H9 (cell line): Measurements from ENCODE around the gene CGAS. TPM values are rescaled to one million over a fixed set of nuclear protein-coding genes. Genes with fewer than 3 reads are reported as not detected.
"Not testable (repeated sequence)": the region's sequence is repeated elsewhere in the genome, so short reads cannot be mapped to it uniquely, and the experiment has no call there.

Source experiments
- DNase-seq: peaks from one replicate; pipeline ENCODE4 v3.0.0-alpha.2; 2017
- H2AFZ ChIP-seq: one replicate; pipeline ENCODE4 v1.6.1; 2013; ENCODE audit warnings: mild to moderate bottlenecking, low read length, control low read depth, moderate library complexity
- H2AK5ac ChIP-seq: 2 replicates; pipeline ENCODE4 v1.6.1; 2013; ENCODE audit warnings: low read length, control low read depth, mixed read lengths; ENCODE audit not compliant: insufficient read length
- H2BK120ac ChIP-seq: one replicate; pipeline ENCODE4 v1.6.1; 2013; ENCODE audit warnings: low read depth, mild to moderate bottlenecking, low read length, control low read depth, inconsistent platforms; ENCODE audit not compliant: poor library complexity, severe bottlenecking
- H2BK12ac ChIP-seq: 2 replicates; pipeline ENCODE4 v1.6.1; 2013; ENCODE audit warnings: low read length, control low read depth, mixed read lengths, low read depth; ENCODE audit not compliant: insufficient read length
- H2BK15ac ChIP-seq: 2 replicates; pipeline ENCODE4 v1.6.1; 2013; ENCODE audit warnings: low read depth, low read length, control low read depth
- H2BK20ac ChIP-seq: one replicate; pipeline ENCODE4 v1.6.1; 2013; ENCODE audit warnings: low read depth, mild to moderate bottlenecking, low read length, control low read depth, inconsistent platforms; ENCODE audit not compliant: poor library complexity, severe bottlenecking
- H2BK5ac ChIP-seq: 2 replicates; pipeline ENCODE4 v1.6.1; 2013; ENCODE audit warnings: low read length, control low read depth, mixed read lengths; ENCODE audit not compliant: insufficient read length
- H3K14ac ChIP-seq: 2 replicates; pipeline ENCODE4 v1.6.1; 2013; ENCODE audit warnings: low read length, control low read depth; ENCODE audit not compliant: insufficient read depth
- H3K18ac ChIP-seq: 2 replicates; pipeline ENCODE4 v1.6.1; 2013; ENCODE audit warnings: low read depth, mild to moderate bottlenecking, mixed read lengths, low read length, control low read depth; ENCODE audit not compliant: insufficient read length
- H3K23ac ChIP-seq: 2 replicates; pipeline ENCODE4 v1.6.1; 2013; ENCODE audit warnings: low read length, control low read depth, mixed read lengths, low read depth; ENCODE audit not compliant: insufficient read length
- H3K23me2 ChIP-seq: 2 replicates; pipeline ENCODE4 v1.6.1; 2013; ENCODE audit warnings: low read depth, mild to moderate bottlenecking, mixed read lengths, low read length, control low read depth; ENCODE audit not compliant: insufficient read length, poor library complexity, severe bottlenecking
- H3K27ac ChIP-seq: 2 replicates; pipeline ENCODE4 v1.5.1; 2013; ENCODE audit warnings: low read length, control low read depth, mixed read lengths, low read depth; ENCODE audit not compliant: insufficient read length
- H3K27me3 ChIP-seq: 2 replicates; pipeline ENCODE4 v1.6.1; 2013; ENCODE audit warnings: low read length, control low read depth, inconsistent platforms; ENCODE audit not compliant: insufficient read depth
- H3K4ac ChIP-seq: 2 replicates; pipeline ENCODE4 v1.6.1; 2013; ENCODE audit warnings: low read depth, mild to moderate bottlenecking, control low read depth, inconsistent platforms, low read length, moderate library complexity
- H3K4me1 ChIP-seq: 2 replicates; pipeline ENCODE4 v1.6.1; 2013; ENCODE audit warnings: low read length, control low read depth, inconsistent platforms; ENCODE audit not compliant: insufficient read depth
- H3K4me2 ChIP-seq: 2 replicates; pipeline ENCODE4 v1.6.1; 2013; ENCODE audit warnings: low read length, control low read depth, mixed read lengths; ENCODE audit not compliant: insufficient read length, insufficient read depth
- H3K56ac ChIP-seq: 2 replicates; pipeline ENCODE4 v1.6.1; 2013; ENCODE audit warnings: low read depth, mild to moderate bottlenecking, mixed read lengths, low read length, control low read depth; ENCODE audit not compliant: insufficient read length
- H3K79me1 ChIP-seq: 2 replicates; pipeline ENCODE4 v1.6.1; 2013; ENCODE audit warnings: low read depth, mild to moderate bottlenecking, moderate library complexity, low read length, control low read depth, inconsistent platforms; ENCODE audit not compliant: insufficient read depth, poor library complexity, severe bottlenecking
- H3K79me2 ChIP-seq: 2 replicates; pipeline ENCODE4 v1.6.1; 2013; ENCODE audit warnings: low read length, control low read depth, inconsistent platforms; ENCODE audit not compliant: insufficient read depth
- H3K9ac ChIP-seq: 2 replicates; pipeline ENCODE4 v1.6.1; 2013; ENCODE audit warnings: low read length, control low read depth, mixed read lengths; ENCODE audit not compliant: insufficient read length; ENCODE audit errors: extremely low read depth
- H3K9me3 ChIP-seq: one replicate; pipeline ENCODE4 v1.6.1; 2013; ENCODE audit warnings: low read depth, low read length, inconsistent platforms; ENCODE audit not compliant: control insufficient read depth
- H3T11ph ChIP-seq: one replicate; pipeline ENCODE4 v1.6.1; 2013; ENCODE audit warnings: mild to moderate bottlenecking, low read length, control low read depth, inconsistent platforms
- H4K20me1 ChIP-seq: one replicate; pipeline ENCODE4 v1.6.1; 2013; ENCODE audit not compliant: control insufficient read depth, insufficient read length, insufficient read depth
- H4K5ac ChIP-seq: 2 replicates; pipeline ENCODE4 v1.6.1; 2013; ENCODE audit warnings: low read depth, mild to moderate bottlenecking, mixed read lengths, low read length, control low read depth; ENCODE audit not compliant: insufficient read length
- H4K8ac ChIP-seq: replicated peaks from 2 replicates; pipeline ENCODE4 v1.6.1; 2013; ENCODE audit warnings: low read length, control low read depth, mixed read lengths, low read depth; ENCODE audit not compliant: insufficient read length
- H4K91ac ChIP-seq: 2 replicates; pipeline ENCODE4 v1.6.1; 2013; ENCODE audit warnings: low read depth, mild to moderate bottlenecking, moderate library complexity, mixed read lengths, low read length, control low read depth; ENCODE audit not compliant: insufficient read length
- H3K27ac Mint-ChIP-seq, 3 experiments: 2 replicates in 2 of 3; 3 replicates in 1 of 3; pipeline ENCODE4 v1.8.0; 2020 to 2021; ENCODE audit warnings: mixed read lengths in 3 of 3, mild to moderate bottlenecking in 1 of 3, moderate library complexity in 1 of 3
- H3K27me3 Mint-ChIP-seq: 2 replicates; pipeline ENCODE4 v1.8.0; 2021; ENCODE audit warnings: low read depth, mild to moderate bottlenecking, moderate library complexity, mixed read lengths
- H3K36me3 Mint-ChIP-seq, 3 experiments: 2 replicates in 2 of 3; 3 replicates in 1 of 3; pipeline ENCODE4 v1.8.0; 2020 to 2021; ENCODE audit warnings: low read depth in 3 of 3, mixed read lengths in 3 of 3; ENCODE audit not compliant: insufficient read depth in 1 of 3
- H3K4me1 Mint-ChIP-seq, 2 experiments: 2 replicates each; pipeline ENCODE4 v1.8.0; 2020; ENCODE audit warnings: mixed read lengths in 2 of 2
- H3K4me3 Mint-ChIP-seq, 2 experiments: 2 replicates in 1 of 2; 3 replicates in 1 of 2; pipeline ENCODE4 v1.8.0; 2020 to 2021; ENCODE audit warnings: mild to moderate bottlenecking in 2 of 2, mixed read lengths in 2 of 2, moderate library complexity in 1 of 2
- H3K9me3 Mint-ChIP-seq, 2 experiments: 2 replicates in 1 of 2; 3 replicates in 1 of 2; pipeline ENCODE4 v1.8.0; 2020; ENCODE audit warnings: mild to moderate bottlenecking in 2 of 2, mixed read lengths in 2 of 2, moderate library complexity in 1 of 2
- CTCF ChIP-seq: fragments of 200-600 bp; sonication (generic); conservative IDR thresholded peaks from 3 replicates; pipeline ENCODE4 v1.8.0; 2021; ENCODE audit warnings: antibody characterized with exemption, mild to moderate bottlenecking
- WGBS: extraction: QIAGEN DNeasy Blood & Tissue Kit; methylation state at CpG from one replicate; pipeline ENCODE4 v1.1.7; 2013; ENCODE audit warnings: missing lambda C conversion rate, low lambda C conversion rate, mixed read lengths; ENCODE audit not compliant: insufficient read length; ENCODE audit errors: extremely low coverage; 5-methylcytosine and 5-hydroxymethylcytosine counted together
- total RNA-seq: library from RNA; stranded (reverse); gene quantifications from 2 replicates; pipeline ENCODE4 v1.2.1, GENCODE V29; 2021

Gene CGAS
- total RNA-seq, 1 experiment from 2014 or later = 1.7 TPM

- Histone ChIP-seq H2BK120ac (no peak overlapping the region), H4K8ac (no peak overlapping the region), H2AK5ac (no peak overlapping the region), H3K23me2 (peaks cover 7% of the 10 kb centered on the region), H3K56ac (no peak overlapping the region), H3K14ac (no peak overlapping the region), H3K27ac (no peak overlapping the region), H3K4me2 (no peak overlapping the region), H3K9ac (no peak overlapping the region), H4K91ac (no peak overlapping the region), H3K23ac (no peak overlapping the region), H3K4ac (no peak overlapping the region), H4K5ac (no peak overlapping the region), H3K79me1 (no peaks in the 10 kb centered on the region), H2BK15ac (no peak overlapping the region; the same call in 1 of the 2 replicates), H3K79me2 (no peaks in the 10 kb centered on the region), H4K20me1 (no peaks in the 10 kb centered on the region), H3K4me1 (no peaks in the 10 kb centered on the region), H3T11ph (no peak overlapping the region), H3K27me3 (no peaks in the 10 kb centered on the region), H2AFZ (no peak overlapping the region), H2BK20ac (no peak overlapping the region), H3K18ac (no peak overlapping the region), H2BK5ac (no peak overlapping the region), H3K9me3 (no peaks in the 10 kb centered on the region), H2BK12ac (no peak overlapping the region)
- H3K36me3 Mint-ChIP-seq = no peaks in the 10 kb centered on the region; a peak in 2 of 7 replicates
- peaks cover 9 to 12% of the 10 kb centered on the region in 2 experiments; a peak in 3 of 4 replicates for H3K4me1 Mint-ChIP-seq
- H3K4me3 Mint-ChIP-seq = no peak overlapping the region
- DNase-seq = no peak
- no CpG with 5 or more reads among the region's 3 CpGs for WGBS
- H3K27ac Mint-ChIP-seq = no peak overlapping the region; a peak in 1 of 7 replicates
- no peak for TF ChIP-seq CTCF
- H3K27me3 Mint-ChIP-seq = peaks cover 3% of the 10 kb centered on the region
- peaks cover 3% of the 10 kb centered on the region in 2 experiments; a peak in 4 of 5 replicates for H3K9me3 Mint-ChIP-seq
Measured at GRCh38 chr6:73393278-73393677, 58.8 kb downstream of the CGAS start.

- not testable (repeated sequence) for H2BK20ac ChIP-seq, H3K9me3 Mint-ChIP-seq, H2BK15ac ChIP-seq, H3K9me3 ChIP-seq, H4K5ac ChIP-seq, H3K27ac Mint-ChIP-seq, H4K8ac ChIP-seq, H4K91ac ChIP-seq, H3K4ac ChIP-seq, H3K9ac ChIP-seq, H2BK12ac ChIP-seq, H3K27me3 Mint-ChIP-seq, H2BK5ac ChIP-seq, H3K36me3 Mint-ChIP-seq, H3K23ac ChIP-seq, H3K14ac ChIP-seq, H3K18ac ChIP-seq, H3K4me2 ChIP-seq, H3K27ac ChIP-seq, H4K20me1 ChIP-seq, H2AK5ac ChIP-seq, H3K79me1 ChIP-seq, H3K79me2 ChIP-seq, DNase-seq, H3K56ac ChIP-seq, H2BK120ac ChIP-seq, H3K27me3 ChIP-seq, H3K23me2 ChIP-seq, H3K4me1 ChIP-seq, H3T11ph ChIP-seq, H2AFZ ChIP-seq, H3K4me3 Mint-ChIP-seq
- H3K4me1 Mint-ChIP-seq = peaks cover 14 to 16% of the 10 kb centered on the region in 2 experiments
- no CpG with 5 or more reads among the region's 4 CpGs for WGBS
Measured at GRCh38 chr6:73392188-73392587, 59.9 kb downstream of the CGAS start.
